Liver (tissue), 9 donors: ENCODE results near the gene TMEM176B. TPM values are rescaled to one million over a fixed set of nuclear protein-coding genes. Genes with fewer than 3 reads are reported as not detected.
"Not testable (repeated sequence)": the region's sequence is repeated elsewhere in the genome, so short reads cannot be mapped to it uniquely, and the experiment has no call there.

Experiments used
- DNase-seq: peaks from one replicate; pipeline ENCODE4 v3.0.0-alpha.2; 2017; ENCODE audit warnings: low spot score
- H3K27ac ChIP-seq, 2 donors: one replicate each; pipeline ENCODE4 v1.7.0; 2013; ENCODE audit warnings: inconsistent platforms in 2 of 2, low read length in 2 of 2, control low read depth in 1 of 2, low read depth in 1 of 2, mild to moderate bottlenecking in 1 of 2
- H3K27me3 ChIP-seq, 4 donors: one replicate each; pipeline versions ENCODE4 v1.6.1 to v1.7.0; 2013; ENCODE audit warnings: low read length in 3 of 4, inconsistent platforms in 1 of 4, mild to moderate bottlenecking in 1 of 4, moderate library complexity in 1 of 4; ENCODE audit not compliant: control insufficient read depth in 4 of 4, insufficient read depth in 4 of 4
- H3K36me3 ChIP-seq, 4 donors: one replicate each; pipeline versions ENCODE4 v1.6.1 to v1.7.0; 2013; ENCODE audit warnings: low read length in 3 of 4, mild to moderate bottlenecking in 3 of 4, low read depth in 1 of 4, moderate library complexity in 1 of 4; ENCODE audit not compliant: control insufficient read depth in 4 of 4, insufficient read depth in 3 of 4
- H3K4me1 ChIP-seq, 4 donors: one replicate each; pipeline versions ENCODE4 v1.6.1 to v1.7.0; 2013; ENCODE audit warnings: low read length in 3 of 4, mild to moderate bottlenecking in 3 of 4, moderate library complexity in 1 of 4; ENCODE audit not compliant: control insufficient read depth in 4 of 4, insufficient read depth in 4 of 4
- H3K4me3 ChIP-seq, 3 donors: one replicate each; pipeline versions ENCODE4 v1.6.1 to v1.7.0; 2013; ENCODE audit warnings: low read length in 3 of 3, control low read depth in 1 of 3, low read depth in 1 of 3, mild to moderate bottlenecking in 1 of 3
- H3K9ac ChIP-seq, 2 donors: one replicate each; pipeline ENCODE4 v1.7.0; 2013; ENCODE audit warnings: low read length in 2 of 2, mild to moderate bottlenecking in 2 of 2, moderate library complexity in 2 of 2, control low read depth in 1 of 2, low read depth in 1 of 2
- H3K9me3 ChIP-seq, 4 donors: one replicate each; pipeline versions ENCODE4 v1.6.1 to v1.7.0; 2013; ENCODE audit warnings: low read length in 3 of 4; ENCODE audit not compliant: control insufficient read depth in 4 of 4
- FOXA1 ChIP-seq: IDR thresholded peaks from 2 replicates; pipeline ENCODE4 v1.6.1; 2016; ENCODE audit warnings: antibody characterized with exemption
- FOXA2 ChIP-seq: IDR thresholded peaks from 2 replicates; pipeline ENCODE4 v1.6.1; 2016; ENCODE audit warnings: antibody characterized with exemption
- HNF4A ChIP-seq, 2 donors: conservative IDR thresholded peaks; 2 replicates each; pipeline ENCODE4 v1.6.1; 2016; ENCODE audit warnings: antibody characterized with exemption in 2 of 2, mild to moderate bottlenecking in 2 of 2
- HNF4G ChIP-seq: IDR thresholded peaks from 2 replicates; pipeline ENCODE4 v1.6.1; 2016; ENCODE audit warnings: antibody characterized with exemption
- JUND ChIP-seq, 2 donors: IDR thresholded peaks; 2 replicates each; pipeline ENCODE4 v1.6.1; 2016; ENCODE audit warnings: antibody characterized with exemption in 2 of 2
- MAX ChIP-seq: IDR thresholded peaks from 2 replicates; pipeline ENCODE4 v1.6.1; 2016; ENCODE audit warnings: antibody characterized with exemption
- RAD21 ChIP-seq, 2 donors: IDR thresholded peaks; 2 replicates each; pipeline ENCODE4 v1.6.1; 2016; ENCODE audit warnings: antibody characterized with exemption in 2 of 2, mild to moderate bottlenecking in 2 of 2
- RXRA ChIP-seq, 2 donors: IDR thresholded peaks; 2 replicates each; pipeline ENCODE4 v1.6.1; 2017 to 2018; ENCODE audit warnings: antibody characterized with exemption in 2 of 2, mild to moderate bottlenecking in 1 of 2
- SP1 ChIP-seq: IDR thresholded peaks from 2 replicates; pipeline ENCODE4 v1.6.1; 2018; ENCODE audit warnings: antibody characterized with exemption, mild to moderate bottlenecking
- TAF1 ChIP-seq: conservative IDR thresholded peaks from 2 replicates; pipeline ENCODE4 v1.6.1; 2016; ENCODE audit warnings: antibody characterized with exemption, mild to moderate bottlenecking
- YY1 ChIP-seq: IDR thresholded peaks from 2 replicates; pipeline ENCODE4 v1.6.1; 2016; ENCODE audit warnings: antibody characterized with exemption, mild to moderate bottlenecking
- ZBTB33 ChIP-seq: IDR thresholded peaks from 2 replicates; pipeline ENCODE4 v1.6.1; 2016; ENCODE audit warnings: antibody characterized with exemption
- WGBS: extraction: QIAGEN DNeasy Blood & Tissue Kit; methylation state at CpG from one replicate; pipeline ENCODE4 v1.1.7; 2013; 5-methylcytosine and 5-hydroxymethylcytosine counted together
- polyA plus RNA-seq, 2 donors: library from polyadenylated mRNA; stranded (reverse) in 1 of 2; unstranded in 1 of 2; fragments of 200-250 nt in 1 of 2; fragments of >200 nt in 1 of 2; fragmentation: Nextera tagmentation in 1 of 2; extraction: Ambion mirVana in 1 of 2; gene quantifications; one replicate each; pipeline versions ENCODE4 v1.2.1 to v1.2.3, GENCODE V29; 2013 to 2015
- total RNA-seq, 2 donors: library from RNA; depleted of rRNA; stranded (reverse); fragments of >200 nt; gene quantifications; one replicate each; pipeline ENCODE4 v1.2.3, GENCODE V29; 2014
- TF ChIP-seq, protein P1 (sequence below): IDR thresholded peaks from 2 replicates; pipeline ENCODE4 v1.6.1; 2016; ENCODE audit warnings: antibody characterized with exemption, mild to moderate bottlenecking
- donor health status: healthy.
- donor health status: healthy.
- donor health status: healthy.
- donor health status: healthy.
- donor health status: healthy.

Gene TMEM176B
- total and polyA plus RNA-seq, 4 donors: 382 to 1,317 (median 999) TPM

- TF ChIP-seq, protein P1, sequence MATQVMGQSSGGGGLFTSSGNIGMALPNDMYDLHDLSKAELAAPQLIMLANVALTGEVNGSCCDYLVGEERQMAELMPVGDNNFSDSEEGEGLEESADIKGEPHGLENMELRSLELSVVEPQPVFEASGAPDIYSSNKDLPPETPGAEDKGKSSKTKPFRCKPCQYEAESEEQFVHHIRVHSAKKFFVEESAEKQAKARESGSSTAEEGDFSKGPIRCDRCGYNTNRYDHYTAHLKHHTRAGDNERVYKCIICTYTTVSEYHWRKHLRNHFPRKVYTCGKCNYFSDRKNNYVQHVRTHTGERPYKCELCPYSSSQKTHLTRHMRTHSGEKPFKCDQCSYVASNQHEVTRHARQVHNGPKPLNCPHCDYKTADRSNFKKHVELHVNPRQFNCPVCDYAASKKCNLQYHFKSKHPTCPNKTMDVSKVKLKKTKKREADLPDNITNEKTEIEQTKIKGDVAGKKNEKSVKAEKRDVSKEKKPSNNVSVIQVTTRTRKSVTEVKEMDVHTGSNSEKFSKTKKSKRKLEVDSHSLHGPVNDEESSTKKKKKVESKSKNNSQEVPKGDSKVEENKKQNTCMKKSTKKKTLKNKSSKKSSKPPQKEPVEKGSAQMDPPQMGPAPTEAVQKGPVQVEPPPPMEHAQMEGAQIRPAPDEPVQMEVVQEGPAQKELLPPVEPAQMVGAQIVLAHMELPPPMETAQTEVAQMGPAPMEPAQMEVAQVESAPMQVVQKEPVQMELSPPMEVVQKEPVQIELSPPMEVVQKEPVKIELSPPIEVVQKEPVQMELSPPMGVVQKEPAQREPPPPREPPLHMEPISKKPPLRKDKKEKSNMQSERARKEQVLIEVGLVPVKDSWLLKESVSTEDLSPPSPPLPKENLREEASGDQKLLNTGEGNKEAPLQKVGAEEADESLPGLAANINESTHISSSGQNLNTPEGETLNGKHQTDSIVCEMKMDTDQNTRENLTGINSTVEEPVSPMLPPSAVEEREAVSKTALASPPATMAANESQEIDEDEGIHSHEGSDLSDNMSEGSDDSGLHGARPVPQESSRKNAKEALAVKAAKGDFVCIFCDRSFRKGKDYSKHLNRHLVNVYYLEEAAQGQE: no peak
- WGBS: 91% methylated on average over 2 of the region's 2 CpGs
- no peak for DNase-seq
- Histone ChIP-seq H3K4me3 (no peak overlapping the region), H3K4me1 (peaks cover 0 to 4% (median 3%) of the 10 kb centered on the region in 4 donors), H3K27me3 (no peaks in the 10 kb centered on the region), H3K9me3 (peaks cover 0 to 7% (median under 1%) of the 10 kb centered on the region in 4 donors), H3K9ac (no peak overlapping the region), H3K27ac (no peak overlapping the region), H3K36me3 (no peaks in the 10 kb centered on the region)
Observed at GRCh38 chr7:150818971-150819370, 18.8 kb upstream of the TMEM176B start.

DNA sequence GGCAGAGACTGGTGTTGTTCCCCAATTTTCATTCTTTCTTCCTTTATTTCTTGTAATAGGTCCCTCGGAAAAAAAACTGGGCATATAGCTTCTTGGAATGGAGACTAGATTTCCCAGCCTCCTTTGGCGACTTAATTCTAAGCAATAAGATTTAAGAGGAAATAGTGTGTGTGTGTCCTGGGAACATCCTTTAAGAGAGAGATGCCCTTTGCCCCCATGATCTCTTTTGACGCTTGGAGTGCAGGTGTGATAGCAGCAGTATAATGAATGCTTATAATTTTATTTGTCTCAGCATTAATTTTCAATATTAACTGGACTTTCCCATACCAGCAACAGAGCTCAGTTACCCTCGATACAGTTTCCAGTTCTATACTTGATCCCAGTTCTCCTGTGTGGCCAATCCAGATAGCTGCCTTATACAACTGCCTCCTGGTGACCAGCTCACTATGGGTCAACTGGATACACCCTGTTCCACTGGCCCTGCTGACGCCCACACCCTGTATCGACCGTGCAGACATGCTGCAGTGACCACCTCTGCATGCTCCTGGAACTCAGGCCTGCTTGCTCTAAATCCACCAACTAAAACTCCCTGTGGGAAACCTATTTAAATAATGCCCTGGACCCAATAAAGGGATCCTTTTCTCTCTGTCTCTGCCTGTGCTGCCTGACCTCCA is 14.3 kb upstream of the TMEM176B start:
- Histone ChIP-seq H3K4me1 (no peaks in the 10 kb centered on the region), H3K9ac (no peak overlapping the region), H3K36me3 (no peaks in the 10 kb centered on the region), H3K27me3 (no peaks in the 10 kb centered on the region), H3K27ac (no peak overlapping the region), H3K4me3 (no peak overlapping the region), H3K9me3 (peaks cover 0 to 12% (median under 1%) of the 10 kb centered on the region in 4 donors)
- TF ChIP-seq FOXA2 (no peak), JUND (IDR thresholded peaks at IDR 0.05) (no peak), YY1 (no peak), HNF4A (conservative IDR thresholded peaks at IDR 0.05) (no peak), TAF1 (no peak)
- WGBS: 81% methylated on average over 7 of the region's 7 CpGs
- DNase-seq: no peak

- not testable (repeated sequence) for H3K9ac ChIP-seq, DNase-seq, H3K27me3 ChIP-seq, H3K9me3 ChIP-seq
- peaks cover 5 to 18% (median 11%) of the 10 kb centered on the region in 4 donors for H3K4me1 ChIP-seq
- peaks cover 0 to 28% (median 24%) of the 10 kb centered on the region in 4 donors for H3K36me3 ChIP-seq
- peak overlapping the region in 1 of 3 donors; percentile 45 for H3K4me3 ChIP-seq
- peak overlapping the region in 1 of 2 donors; percentile 57 for H3K27ac ChIP-seq
- 42% methylated on average over 13 of the region's 13 CpGs for WGBS
- peak; percentile 58 for TF ChIP-seq MAX
- TF ChIP-seq, protein P1: peak; percentile 65
- peak; percentile 85 for TF ChIP-seq HNF4G
- peak; percentile 28 to 32 for TF ChIP-seq RAD21 (IDR thresholded peaks at IDR 0.05)
- TF ChIP-seq FOXA1: peak; percentile 85
- peak; percentile 17 for TF ChIP-seq ZBTB33
- peak; percentile 86 for TF ChIP-seq FOXA2
- peak; percentile 97 for TF ChIP-seq YY1
- peak; percentile 74 to 76 for TF ChIP-seq RXRA (IDR thresholded peaks at IDR 0.05)
- TF ChIP-seq SP1: peak; percentile 96
- TF ChIP-seq TAF1: peak; percentile 21
- peak; percentile 88 to 89 for TF ChIP-seq HNF4A (conservative IDR thresholded peaks at IDR 0.05)
Observed at GRCh38 chr7:150807616-150808438, 7.7 kb upstream of the TMEM176B start.
